IMR-90 (cell line): Measurements from ENCODE around the gene CDR2. TPM values are rescaled to one million over a fixed set of nuclear protein-coding genes. Genes with fewer than 3 reads are reported as not detected.
A peak's percentile ranks its signal among the peaks of the same experiment; 100 is the strongest.

Source experiments
- ATAC-seq: fragments of 200-7000 bp; cut with Tn5 transposase; 2 replicates; pipeline ENCODE4 v1.9.1; 2020; ENCODE audit warnings: low read depth, mild to moderate bottlenecking, moderate library complexity
- BruUV-seq: library from RNA; stranded (reverse); fragments of 400-500 nt; replicated peaks from 2 replicates; lab custom pipeline; 2021; lab: Mats Ljungman, UMichigan
- CTCF ChIA-PET: fragments of 300-600 bp; formaldehyde crosslinking; extraction: SDS; loops from one replicate; lab custom pipeline; 2021; ENCODE audit warnings: antibody characterized with exemption; lab: Yijun Ruan, JAX
- POLR2A ChIA-PET: fragments of 300-600 bp; sonication (Branson Sonifier 250); formaldehyde crosslinking; loops from one replicate; lab custom pipeline; 2022; ENCODE audit warnings: antibody characterized with exemption; ENCODE audit not compliant: unreplicated experiment; lab: Charles Lee
- DNase-seq: peaks from one replicate; pipeline ENCODE4 v3.0.0; 2013
- H2AFZ ChIP-seq: replicated peaks from 2 replicates; pipeline ENCODE3; 2013; ENCODE audit warnings: low read length, mild to moderate bottlenecking; ENCODE audit not compliant: poor library complexity
- H2AK5ac ChIP-seq: 2 replicates; pipeline ENCODE4 v1.6.1; 2013; ENCODE audit warnings: low read depth, low read length, inconsistent platforms
- H2AK9ac ChIP-seq: replicated peaks from 2 replicates; pipeline ENCODE3; 2013; ENCODE audit warnings: mild to moderate bottlenecking, low read depth, low read length, moderate library complexity; ENCODE audit not compliant: poor library complexity
- H2BK120ac ChIP-seq: 2 replicates; pipeline ENCODE4 v1.6.1; 2013; ENCODE audit warnings: low read depth, low read length, inconsistent platforms
- H2BK15ac ChIP-seq: 3 replicates; pipeline ENCODE4 v1.6.1; 2013; ENCODE audit warnings: low read depth, low read length, inconsistent platforms
- H2BK20ac ChIP-seq: 2 replicates; pipeline ENCODE4 v1.6.1; 2013; ENCODE audit warnings: low read depth, mild to moderate bottlenecking, inconsistent platforms, low read length, moderate library complexity
- H2BK5ac ChIP-seq: 2 replicates; pipeline ENCODE4 v1.6.1; 2013; ENCODE audit warnings: mild to moderate bottlenecking, low read depth, low read length, inconsistent platforms; ENCODE audit not compliant: poor library complexity, severe bottlenecking
- H3K14ac ChIP-seq: replicated peaks from 2 replicates; pipeline ENCODE4 v1.6.1; 2013; ENCODE audit warnings: low read depth, low read length, inconsistent platforms
- H3K18ac ChIP-seq: 2 replicates; pipeline ENCODE4 v1.6.1; 2013; ENCODE audit warnings: low read depth, low read length, control low read depth
- H3K23ac ChIP-seq: 2 replicates; pipeline ENCODE4 v1.6.1; 2013; ENCODE audit warnings: low read depth, low read length, inconsistent platforms
- H3K27ac ChIP-seq: 2 replicates; pipeline ENCODE4 v1.5.1; 2013; ENCODE audit warnings: mild to moderate bottlenecking, control low read depth, low read length; ENCODE audit not compliant: insufficient read depth
- H3K27me3 ChIP-seq: 2 replicates; pipeline ENCODE4 v1.6.1; 2013; ENCODE audit warnings: low read length; ENCODE audit not compliant: control insufficient read depth, insufficient read depth
- H3K36me3 ChIP-seq: 2 replicates; pipeline ENCODE4 v1.6.1; 2013; ENCODE audit warnings: low read length, mixed read lengths; ENCODE audit not compliant: control insufficient read depth, insufficient read depth
- H3K4ac ChIP-seq: 2 replicates; pipeline ENCODE4 v1.6.1; 2013; ENCODE audit warnings: low read depth, low read length, inconsistent platforms
- H3K4me1 ChIP-seq: 2 replicates; pipeline ENCODE4 v1.6.1; 2013; ENCODE audit warnings: low read length, mixed read lengths; ENCODE audit not compliant: control insufficient read depth, insufficient read depth
- H3K4me2 ChIP-seq: 2 replicates; pipeline ENCODE4 v1.6.1; 2013; ENCODE audit warnings: low read depth, mild to moderate bottlenecking, control low read depth, low read length, moderate library complexity
- H3K4me3 ChIP-seq: 2 replicates; pipeline ENCODE4 v1.5.1; 2013; ENCODE audit warnings: low read depth, mild to moderate bottlenecking, control low read depth, low read length, moderate library complexity; ENCODE audit not compliant: insufficient read depth
- H3K56ac ChIP-seq: 2 replicates; pipeline ENCODE4 v1.6.1; 2013; ENCODE audit warnings: low read length, inconsistent platforms; ENCODE audit not compliant: insufficient read depth; ENCODE audit errors: extremely low read depth
- H3K79me1 ChIP-seq, 2 experiments: 2 replicates each; pipeline ENCODE4 v1.6.1; 2013; ENCODE audit warnings: low read length in 2 of 2, inconsistent platforms in 1 of 2, low read depth in 1 of 2
- H3K9ac ChIP-seq: 2 replicates; pipeline ENCODE4 v1.6.1; 2013; ENCODE audit warnings: low read depth, low read length, control low read depth
- H3K9me1 ChIP-seq: 2 replicates; pipeline ENCODE4 v1.6.1; 2013; ENCODE audit warnings: low read length, inconsistent platforms; ENCODE audit not compliant: insufficient read depth
- H3K9me3 ChIP-seq: 2 replicates; pipeline ENCODE4 v1.6.1; 2013; ENCODE audit warnings: low read length; ENCODE audit not compliant: control insufficient read depth, insufficient read depth
- H4K20me1 ChIP-seq: 2 replicates; pipeline ENCODE4 v1.6.1; 2013; ENCODE audit warnings: low read length, inconsistent platforms; ENCODE audit not compliant: insufficient read depth
- H4K5ac ChIP-seq: 2 replicates; pipeline ENCODE4 v1.6.1; 2013; ENCODE audit warnings: mild to moderate bottlenecking, low read depth, low read length, control low read depth
- H4K8ac ChIP-seq, 2 experiments: 2 replicates each; pipeline ENCODE4 v1.6.1; 2013; ENCODE audit warnings: low read depth in 2 of 2, low read length in 2 of 2, control low read depth in 1 of 2, inconsistent platforms in 1 of 2
- H4K91ac ChIP-seq: 2 replicates; pipeline ENCODE4 v1.6.1; 2013; ENCODE audit warnings: low read depth, low read length, inconsistent platforms; ENCODE audit not compliant: insufficient read depth
- BHLHE40 ChIP-seq: fragments of 150-350 bp; IDR thresholded peaks from 2 replicates; pipeline ENCODE4 v1.6.1; 2016; ENCODE audit warnings: mild to moderate bottlenecking, low read depth, low read length
- CEBPB ChIP-seq: IDR thresholded peaks from 2 replicates; pipeline ENCODE4 v1.6.1; 2012; ENCODE audit warnings: low read depth, low read length, improper control_type of control experiment
- CHD1 ChIP-seq: IDR thresholded peaks from 2 replicates; pipeline ENCODE4 v1.6.1; 2012; ENCODE audit warnings: low read depth, low read length, improper control_type of control experiment
- CTCF ChIP-seq: conservative IDR thresholded peaks from 2 replicates; pipeline ENCODE4 v1.5.1; 2012; ENCODE audit warnings: mild to moderate bottlenecking, low read depth, low read length, improper control_type of control experiment
- FOS ChIP-seq: fragments of 150-350 bp; IDR thresholded peaks from 2 replicates; pipeline ENCODE4 v1.6.1; 2016; ENCODE audit warnings: low read depth, low read length
- MAFK ChIP-seq: IDR thresholded peaks from 2 replicates; pipeline ENCODE4 v1.6.1; 2012; ENCODE audit warnings: low read depth, low read length, improper control_type of control experiment
- MAZ ChIP-seq: IDR thresholded peaks from 2 replicates; pipeline ENCODE4 v1.6.1; 2012; ENCODE audit warnings: low read depth, mild to moderate bottlenecking, low read length, improper control_type of control experiment, moderate library complexity, borderline replicate concordance
- MXI1 ChIP-seq: IDR thresholded peaks from 2 replicates; pipeline ENCODE4 v1.6.1; 2012; ENCODE audit warnings: low read depth, mild to moderate bottlenecking, low read length, moderate library complexity, borderline replicate concordance
- NFE2L2 ChIP-seq: fragments of 150-350 bp; IDR thresholded peaks from 2 replicates; pipeline ENCODE4 v1.6.1; 2016; ENCODE audit warnings: low read depth, mild to moderate bottlenecking, low read length
- RAD21 ChIP-seq: IDR thresholded peaks from 2 replicates; pipeline ENCODE4 v1.6.1; 2012; ENCODE audit warnings: low read length, improper control_type of control experiment
- RCOR1 ChIP-seq: IDR thresholded peaks from 2 replicates; pipeline ENCODE4 v1.6.1; 2012; ENCODE audit warnings: mild to moderate bottlenecking, low read length, improper control_type of control experiment; ENCODE audit not compliant: insufficient replicate concordance
- RFX5 ChIP-seq: IDR thresholded peaks from 2 replicates; pipeline ENCODE4 v1.8.0; 2012; ENCODE audit warnings: low read depth, mild to moderate bottlenecking, low read length, moderate library complexity
- SMC3 ChIP-seq: fragments of 150-350 bp; IDR thresholded peaks from 2 replicates; pipeline ENCODE4 v1.6.1; 2016; ENCODE audit warnings: low read depth, mild to moderate bottlenecking, antibody characterized with exemption, low read length, moderate library complexity
- USF2 ChIP-seq: fragments of 150-350 bp; IDR thresholded peaks from 2 replicates; pipeline ENCODE4 v1.6.1; 2017; ENCODE audit warnings: mild to moderate bottlenecking, antibody characterized with exemption, low read length, low read depth
- WGBS, 2 experiments: methylation state at CpG; one replicate each; pipeline versions ENCODE4 v1.1.5 to v1.1.7; 2013; ENCODE audit warnings: missing lambda C conversion rate in 2 of 2; ENCODE audit not compliant: insufficient read length in 1 of 2; ENCODE audit errors: extremely low coverage in 2 of 2; 5-methylcytosine and 5-hydroxymethylcytosine counted together
- dilution Hi-C: fragments of 300-500 bp; cut with HindIII; formaldehyde crosslinking; loops from one replicate; pipeline ENCODE4 v1.14.3; 2018; ENCODE audit warnings: low sequenced_read_pairs; ENCODE audit not compliant: unreplicated experiment
- in situ Hi-C: fragments of 300-500 bp; cut with MboI; formaldehyde crosslinking; loops from 3 replicates; pipeline ENCODE4 v1.14.3; 2019; ENCODE audit warnings: low sequenced_read_pairs, inconsistent platforms, mixed read lengths
- intact Hi-C: fragments of 100-400 bp; cut with micrococcal nuclease; formaldehyde crosslinking; loops from 2 replicates; pipeline ENCODE4 v1.10.0; 2022
- polyA plus RNA-seq, 3 experiments: library from polyadenylated mRNA; depleted of rRNA; stranded (reverse); fragments of >200 nt; gene quantifications; 2 replicates each; pipeline ENCODE4 v1.2.3, GENCODE V29; 2012; ENCODE audit warnings: low replicate concordance in 1 of 3
- total RNA-seq: library from RNA; depleted of rRNA; stranded (reverse); fragments of >200 nt; gene quantifications from 2 replicates; pipeline ENCODE4 v1.2.3, GENCODE V29; 2012

The CDR2 gene
- total and polyA plus RNA-seq, 2 of the 4 experiments (the other 2 are of a cell fraction) = 37.7 to 48.4 TPM

GRCh38 chr16:22347100-22347820 lies 27.2 kb downstream of the CDR2 start:
- H3K79me1 ChIP-seq = peaks cover 38 to 75% of the 10 kb centered on the region in 2 experiments
- no peak overlapping the region for H2BK120ac ChIP-seq
- no peaks in the 10 kb centered on the region for H3K27me3 ChIP-seq
- H3K9me1 ChIP-seq = peaks cover 11% of the 10 kb centered on the region
- in situ Hi-C loops (loop anchor here (25.0 kb wide), 1 partner anchor 1185 kb away; the partner anchor contains the start of genes DNAH3 and LDAF1), dilution Hi-C loops (no loop called here), intact Hi-C loops (no loop called here)
- ChIA-PET POLR2A (no interaction called here), CTCF (interaction anchor here (0.8 kb wide), 1 partner anchor 23 kb away, joined by 3 read pairs; no protein-coding TSS in a partner anchor)
- no peak for ATAC-seq
- H3K4me3 ChIP-seq = no peak overlapping the region
- no peak overlapping the region for H4K91ac ChIP-seq
- H2AK9ac ChIP-seq = peak overlapping the region; percentile 22
- no peak overlapping the region for H3K56ac ChIP-seq
- no peak overlapping the region for H2BK15ac ChIP-seq
- 97% methylated on average over 11 of the region's 20 CpGs; no CpG with 5 or more reads in 1 of the 2 experiments for whole genome bisulfite sequencing, 2 experiments
- no TSS peak for BruUV-seq
- H3K4ac ChIP-seq = no peak overlapping the region
- H2AFZ ChIP-seq = no peak overlapping the region
- peaks cover 52% of the 10 kb centered on the region for H3K36me3 ChIP-seq
- H4K5ac ChIP-seq = no peak overlapping the region
- peaks cover 35% of the 10 kb centered on the region for H4K20me1 ChIP-seq
- no peak for DNase-seq
- H4K8ac ChIP-seq = no peak overlapping the region
- peaks cover 4% of the 10 kb centered on the region; the same call in 1 of the 2 replicates for H3K4me1 ChIP-seq
- TF ChIP-seq MAZ (no peak), USF2 (no peak), RCOR1 (no peak), FOS (no peak), MAFK (no peak), CHD1 (no peak), CEBPB (no peak), MXI1 (no peak), RAD21 (no peak), NFE2L2 (no peak), BHLHE40 (no peak), CTCF (no peak), RFX5 (no peak), SMC3 (no peak)
- H3K9ac ChIP-seq = no peak overlapping the region
- no peak overlapping the region for H3K14ac ChIP-seq
- no peak overlapping the region for H3K4me2 ChIP-seq
- H3K9me3 ChIP-seq = no peaks in the 10 kb centered on the region
- H2BK5ac ChIP-seq = no peak overlapping the region
- no peak overlapping the region for H3K18ac ChIP-seq
- no peak overlapping the region for H2BK20ac ChIP-seq
- H2AK5ac ChIP-seq = no peak overlapping the region
- H3K23ac ChIP-seq = no peak overlapping the region
- no peak overlapping the region for H3K27ac ChIP-seq
